C4-2B (cell line): ENCODE results near the gene PTPN12.

ENCODE experiments used
- H3K27ac ChIP-seq: fragments of 450-650 bp; 2 replicates; pipeline ENCODE4 v1.5.1; 2017
- ZFX ChIP-seq: fragments of 450-650 bp; IDR thresholded peaks from 2 replicates; pipeline ENCODE4 v1.6.1; 2017
- TF ChIP-seq, protein P1 (sequence below): fragments of 450-650 bp; conservative IDR thresholded peaks from 2 replicates; pipeline ENCODE4 v1.5.1; 2017; ENCODE audit warnings: mild to moderate bottlenecking

The PTPN12 gene

DNA sequence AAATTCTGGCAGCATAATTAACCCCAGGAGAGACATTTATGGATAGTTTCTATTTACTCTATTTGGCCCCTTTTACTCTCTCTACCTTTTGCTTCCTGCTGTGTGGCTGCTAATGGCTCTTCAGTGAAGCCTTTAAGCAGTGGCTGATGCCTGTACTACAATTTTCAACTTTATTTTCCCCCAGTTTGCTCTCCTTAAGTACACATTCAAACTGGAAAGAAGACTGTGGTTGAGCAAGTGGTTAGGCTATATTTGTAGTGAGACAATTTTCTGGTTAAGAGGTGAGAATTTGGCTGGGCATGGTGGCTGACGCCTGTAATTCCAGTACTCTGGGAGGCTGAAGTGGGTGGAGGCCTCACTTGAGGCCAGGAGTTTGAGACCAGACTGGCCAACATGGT lies 150.7 kb downstream of the PTPN12 start:
- no peak overlapping the region for H3K27ac ChIP-seq
- TF ChIP-seq, protein P1, sequence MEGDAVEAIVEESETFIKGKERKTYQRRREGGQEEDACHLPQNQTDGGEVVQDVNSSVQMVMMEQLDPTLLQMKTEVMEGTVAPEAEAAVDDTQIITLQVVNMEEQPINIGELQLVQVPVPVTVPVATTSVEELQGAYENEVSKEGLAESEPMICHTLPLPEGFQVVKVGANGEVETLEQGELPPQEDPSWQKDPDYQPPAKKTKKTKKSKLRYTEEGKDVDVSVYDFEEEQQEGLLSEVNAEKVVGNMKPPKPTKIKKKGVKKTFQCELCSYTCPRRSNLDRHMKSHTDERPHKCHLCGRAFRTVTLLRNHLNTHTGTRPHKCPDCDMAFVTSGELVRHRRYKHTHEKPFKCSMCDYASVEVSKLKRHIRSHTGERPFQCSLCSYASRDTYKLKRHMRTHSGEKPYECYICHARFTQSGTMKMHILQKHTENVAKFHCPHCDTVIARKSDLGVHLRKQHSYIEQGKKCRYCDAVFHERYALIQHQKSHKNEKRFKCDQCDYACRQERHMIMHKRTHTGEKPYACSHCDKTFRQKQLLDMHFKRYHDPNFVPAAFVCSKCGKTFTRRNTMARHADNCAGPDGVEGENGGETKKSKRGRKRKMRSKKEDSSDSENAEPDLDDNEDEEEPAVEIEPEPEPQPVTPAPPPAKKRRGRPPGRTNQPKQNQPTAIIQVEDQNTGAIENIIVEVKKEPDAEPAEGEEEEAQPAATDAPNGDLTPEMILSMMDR, result no peak
- no peak for TF ChIP-seq ZFX
